Testis (tissue), 3 donors: ENCODE results near the gene PDE6H. TPM values are rescaled to one million over a fixed set of nuclear protein-coding genes. Genes with fewer than 3 reads are reported as not detected.

Experiments used
- DNase-seq: peaks from one replicate; pipeline ENCODE4 v3.0.0-alpha.2; 2019
- H3K27ac ChIP-seq, 2 donors: fragments of 200-600 bp; sonication (generic); one replicate each; pipeline ENCODE4 v1.5.1; 2019
- H3K27me3 ChIP-seq: fragments of 200-600 bp; sonication (generic); one replicate; pipeline ENCODE4 v1.5.1; 2019
- H3K36me3 ChIP-seq: fragments of 200-600 bp; sonication (generic); one replicate; pipeline ENCODE4 v1.5.1; 2017; ENCODE audit warnings: low read depth; ENCODE audit errors: missing control alignments
- H3K4me1 ChIP-seq: fragments of 200-600 bp; sonication (generic); one replicate; pipeline ENCODE4 v1.5.1; 2019
- H3K4me3 ChIP-seq, 2 donors: fragments of 200-600 bp; sonication (generic); one replicate each; pipeline ENCODE4 v1.5.1; 2017 to 2019
- H3K9me3 ChIP-seq: fragments of 200-600 bp; sonication (generic); one replicate; pipeline ENCODE4 v1.5.1; 2017
- CTCF ChIP-seq, 3 experiments: fragments of 450-650 bp in 2 of 3; fragments of 200-600 bp in 1 of 3; sonication (generic) in 1 of 3; IDR thresholded peaks; one replicate each; pipeline ENCODE4 v1.5.1; 2016 to 2019; ENCODE audit warnings: antibody characterized with exemption in 3 of 3, mild to moderate bottlenecking in 2 of 3, moderate library complexity in 1 of 3
- POLR2A ChIP-seq: fragments of 450-650 bp; IDR thresholded peaks from one replicate; pipeline ENCODE4 v1.6.1; 2017; ENCODE audit warnings: antibody characterized with exemption, mild to moderate bottlenecking, moderate library complexity
- WGBS, 2 donors: methylation state at CpG; one replicate each; pipeline ENCODE4 v1.1.5; 2018; 5-methylcytosine and 5-hydroxymethylcytosine counted together
- intact Hi-C: fragments of 100-400 bp; cut with DNase I; formaldehyde crosslinking; loops from one replicate; pipeline ENCODE4 v1.15.1; 2023; ENCODE audit warnings: low total_unique reads
- polyA plus RNA-seq: library from polyadenylated mRNA; stranded (reverse); fragments of 350-450 nt; fragmentation: Illumina TruSeq; extraction: RNeasy Lipid Tissue Mini Kit (QIAGEN cat#74804); gene quantifications from one replicate; pipeline ENCODE4 v1.2.3, GENCODE V29; 2014; ENCODE audit warnings: low read depth, low replicate concordance; ENCODE audit not compliant: insufficient read depth
- total RNA-seq, 2 donors: library from RNA; depleted of rRNA; stranded (reverse); fragments of >200 nt; gene quantifications; one replicate each; pipeline ENCODE4 v1.2.3, GENCODE V29; 2016

PDE6H gene
- total and polyA plus RNA-seq, 3 donors from 2014 or later = not detected

- no peak overlapping the region for H3K4me3 ChIP-seq
- TF ChIP-seq CTCF (IDR thresholded peaks at IDR 0.05) = no peak
- no peak for TF ChIP-seq POLR2A
- no peaks in the 10 kb centered on the region for H3K9me3 ChIP-seq
- WGBS, 2 donors = 65 to 75% methylated on average over 1 of the region's 1 CpG
- no peak for DNase-seq
- H3K36me3 ChIP-seq = no peaks in the 10 kb centered on the region
- no peaks in the 10 kb centered on the region for H3K27me3 ChIP-seq
- intact Hi-C loops = no loop called here
- H3K4me1 ChIP-seq = no peaks in the 10 kb centered on the region
- no peak overlapping the region for H3K27ac ChIP-seq
Observed at GRCh38 chr12:14984036-14984435, 11.2 kb downstream of the PDE6H start.

- TF ChIP-seq CTCF (IDR thresholded peaks at IDR 0.05) = no peak
- TF ChIP-seq POLR2A = no peak
- WGBS, 2 donors = 41 to 42% methylated on average over 1 of the region's 1 CpG
- no peak for DNase-seq
- H3K4me1 ChIP-seq = no peaks in the 10 kb centered on the region
- no peaks in the 10 kb centered on the region for H3K9me3 ChIP-seq
- H3K4me3 ChIP-seq = no peak overlapping the region
- H3K27ac ChIP-seq = no peak overlapping the region
- no peaks in the 10 kb centered on the region for H3K27me3 ChIP-seq
- intact Hi-C loops = no loop called here
- H3K36me3 ChIP-seq = no peaks in the 10 kb centered on the region
Observed at GRCh38 chr12:14984766-14985285, 12.0 kb downstream of the PDE6H start.

- DNase-seq = no peak
- Histone ChIP-seq H3K27ac (no peak overlapping the region), H3K4me3 (no peak overlapping the region), H3K4me1 (no peaks in the 10 kb centered on the region), H3K9me3 (no peaks in the 10 kb centered on the region), H3K36me3 (no peaks in the 10 kb centered on the region), H3K27me3 (no peaks in the 10 kb centered on the region)
- 65 to 70% methylated on average over 4 of the region's 4 CpGs for WGBS, 2 donors
- intact Hi-C loops = no loop called here
- TF ChIP-seq CTCF (IDR thresholded peaks at IDR 0.05) = no peak
- TF ChIP-seq POLR2A = no peak
Observed at GRCh38 chr12:14986449-14986848, 13.6 kb downstream of the PDE6H start.

GRCh38 chr12:14988035-14988434 lies 15.2 kb downstream of the PDE6H start:
- Histone ChIP-seq H3K27ac (no peak overlapping the region), H3K4me3 (no peak overlapping the region), H3K4me1 (no peaks in the 10 kb centered on the region), H3K9me3 (no peaks in the 10 kb centered on the region), H3K27me3 (no peaks in the 10 kb centered on the region), H3K36me3 (no peaks in the 10 kb centered on the region)
- DNase-seq = no peak
- intact Hi-C loops = no loop called here
- no peak for TF ChIP-seq POLR2A
- 80 to 90% methylated on average over 3 of the region's 3 CpGs for WGBS, 2 donors

GRCh38 chr12:14989790-14990189 lies 16.9 kb downstream of the PDE6H start:
- intact Hi-C loops = no loop called here
- DNase-seq = no peak
- Histone ChIP-seq H3K36me3 (no peaks in the 10 kb centered on the region), H3K27ac (no peak overlapping the region), H3K27me3 (no peaks in the 10 kb centered on the region), H3K4me1 (no peaks in the 10 kb centered on the region), H3K9me3 (no peaks in the 10 kb centered on the region), H3K4me3 (no peak overlapping the region)
- TF ChIP-seq CTCF (IDR thresholded peaks at IDR 0.05) = no peak
- TF ChIP-seq POLR2A = no peak
- WGBS, 2 donors = 48 to 61% methylated on average over 1 of the region's 1 CpG
